Lung microvascular endothelial cell (primary cell): ENCODE data around the gene CNDP2. TPM values are rescaled to one million over a fixed set of nuclear protein-coding genes. Genes with fewer than 3 reads are reported as not detected.

Experiments used
- DNase-seq, 2 donors: peaks; one replicate each; pipeline versions ENCODE4 v3.0.0 to v3.0.0-alpha.2; 2010; ENCODE audit warnings: low read depth in 2 of 2
- total RNA-seq: library from RNA; depleted of rRNA; stranded (reverse); fragments of >200 nt; gene quantifications from 2 replicates; pipeline ENCODE4 v1.2.1, GENCODE V29; 2014

Gene CNDP2
- total RNA-seq = 50.8 and 68.5 TPM in 2 replicates

GRCh38 chr18:74495581-74496507 is at the start of gene CNDP2:
Gene CNDP2, plus strand, starts transcription at chr18:74496363. Its CDS starts 3,611 bp downstream, at chr18:74499974.
- peak; percentile 99 to 100 for DNase-seq

- no peak for DNase-seq
These were observed 49.3 kb upstream of the CNDP2 start for GRCh38 chr18:74446631-74447403.

DNA sequence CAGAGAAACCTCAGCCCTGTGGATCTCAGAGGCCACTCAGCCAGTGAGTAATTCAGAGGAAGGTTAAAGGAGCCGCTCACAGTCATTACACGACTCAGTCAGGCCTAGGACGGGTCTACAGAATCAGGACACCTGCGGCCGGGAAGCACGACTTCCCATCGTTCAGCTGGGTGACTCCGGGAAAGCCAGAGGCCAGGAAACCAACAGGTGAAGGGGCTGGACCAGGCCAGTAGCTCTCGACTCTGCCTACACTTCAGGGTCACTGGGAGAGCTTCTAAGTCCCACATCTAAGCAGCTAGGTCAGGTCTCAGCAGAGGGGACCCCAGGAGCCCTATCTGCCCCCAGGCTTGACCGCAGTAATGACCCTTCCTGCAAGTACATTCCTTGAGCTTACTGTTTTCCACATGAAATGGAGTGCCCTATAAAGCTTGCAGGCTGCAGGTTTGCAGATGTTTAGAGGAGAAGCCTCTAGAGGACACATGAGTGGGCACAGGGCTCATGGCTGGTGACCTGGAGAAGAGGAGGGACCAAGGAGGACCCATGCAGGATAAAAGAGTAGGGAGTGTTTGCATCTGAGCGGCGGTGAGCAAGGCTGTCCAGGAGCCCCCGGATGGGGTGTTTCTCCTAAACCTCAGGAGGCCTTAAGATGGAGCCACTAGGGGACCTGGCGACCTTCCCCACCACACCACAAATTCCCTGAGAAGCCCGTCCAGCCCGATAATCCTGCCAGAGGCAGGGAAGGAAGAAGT is 48.6 kb upstream of the CNDP2 start:
- no peak for DNase-seq

DNA sequence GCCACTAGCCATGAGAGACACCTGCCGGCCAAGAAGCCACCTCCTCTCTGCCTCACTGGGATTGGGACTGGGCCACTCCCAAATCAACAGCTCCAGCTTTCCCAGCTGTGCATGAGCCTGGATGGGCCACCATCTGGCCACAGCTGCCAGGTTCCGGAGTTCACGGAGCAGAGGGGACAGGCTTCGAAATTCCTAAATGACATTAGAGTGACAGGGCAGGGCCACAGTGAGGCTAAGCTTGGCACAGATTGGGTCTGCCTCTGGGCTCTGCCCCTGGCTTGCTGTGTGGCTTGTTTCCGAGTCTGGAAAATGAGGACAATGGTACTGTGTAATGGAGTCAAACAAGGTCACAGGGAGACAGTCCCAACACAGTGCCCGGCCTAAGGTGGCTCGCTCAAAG is 45.5 kb upstream of the CNDP2 start:
- DNase-seq = peak in 1 of 2 donors; percentile 24

- DNase-seq = no peak
These were observed 45.0 kb upstream of the CNDP2 start for GRCh38 chr18:74451148-74451547.

DNA sequence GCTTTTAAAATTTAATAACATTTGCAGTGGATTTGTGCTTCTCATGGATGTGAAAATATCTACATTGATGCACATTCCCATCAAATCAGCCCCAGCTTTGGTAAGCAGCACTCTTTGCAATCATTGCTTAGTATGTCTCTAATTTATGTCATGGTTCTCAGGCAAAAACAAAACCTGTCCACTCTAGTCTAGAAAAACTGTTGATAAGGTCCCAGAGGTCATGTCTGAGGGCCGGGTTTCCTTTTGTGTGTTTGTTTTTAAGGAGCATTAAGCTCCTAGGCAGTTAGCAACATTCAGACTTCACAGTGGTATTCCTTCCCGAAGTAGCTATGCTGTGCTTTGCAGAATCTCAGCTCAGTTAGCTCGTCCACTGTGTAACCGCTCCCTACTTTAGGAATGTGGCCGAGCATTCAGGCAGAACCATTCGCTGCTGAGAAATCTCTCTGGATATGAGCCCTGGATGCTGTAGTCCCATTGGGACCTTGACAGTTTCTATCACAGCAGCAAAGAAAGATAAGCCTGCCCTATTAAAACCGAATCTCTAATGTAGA is 43.1 kb upstream of the CNDP2 start:
- DNase-seq = no peak

- DNase-seq = no peak
These were observed 42.4 kb upstream of the CNDP2 start for GRCh38 chr18:74453642-74454198.

DNA sequence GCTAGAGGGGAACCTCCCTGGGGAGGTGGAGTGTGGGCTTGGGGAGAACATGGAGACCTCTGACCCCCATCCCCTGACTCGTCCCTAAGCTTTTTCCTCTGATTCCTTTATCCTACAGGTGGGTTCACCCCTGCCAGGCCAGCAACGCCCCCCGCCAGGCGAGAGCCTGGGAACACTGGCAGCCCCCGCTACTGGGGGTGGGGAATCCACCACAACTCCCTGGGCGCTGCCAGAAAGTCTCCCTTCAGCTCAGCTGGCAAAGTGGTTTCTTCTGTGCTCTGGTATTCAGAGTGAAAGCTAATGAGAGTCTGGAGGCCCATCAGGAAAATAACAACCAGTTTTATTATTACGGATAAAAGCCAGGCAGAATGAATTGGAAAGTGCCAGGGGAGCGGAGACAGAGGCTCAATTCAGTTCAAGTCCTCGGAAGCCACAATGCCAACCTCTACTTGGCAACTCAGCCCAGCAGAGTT is 41.8 kb upstream of the CNDP2 start:
- DNase-seq = no peak

DNA sequence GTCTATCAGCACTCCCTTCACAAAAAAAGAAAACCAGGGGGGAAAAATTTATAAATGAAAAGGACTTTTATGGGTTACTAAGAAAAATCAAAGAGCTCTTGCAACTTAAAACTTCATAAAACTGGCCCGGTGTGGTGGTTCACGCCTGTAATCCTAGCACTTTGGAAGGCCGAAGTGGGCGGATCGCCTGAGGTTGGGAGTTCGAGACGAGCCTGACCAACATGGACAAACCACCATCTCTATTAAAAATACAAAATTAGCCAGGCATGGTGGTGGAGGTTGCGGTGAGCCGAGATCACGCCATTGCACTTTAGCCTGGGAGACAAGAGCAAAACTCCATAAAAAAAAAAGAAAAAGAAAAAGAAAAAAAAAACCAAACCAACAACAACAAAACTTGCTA is 40.8 kb upstream of the CNDP2 start:
- no peak for DNase-seq

GRCh38 chr18:74456017-74456348 is 40.2 kb upstream of the CNDP2 start:
- no peak for DNase-seq

- DNase-seq = no peak
These were observed 39.7 kb upstream of the CNDP2 start for GRCh38 chr18:74456349-74457042.

DNA sequence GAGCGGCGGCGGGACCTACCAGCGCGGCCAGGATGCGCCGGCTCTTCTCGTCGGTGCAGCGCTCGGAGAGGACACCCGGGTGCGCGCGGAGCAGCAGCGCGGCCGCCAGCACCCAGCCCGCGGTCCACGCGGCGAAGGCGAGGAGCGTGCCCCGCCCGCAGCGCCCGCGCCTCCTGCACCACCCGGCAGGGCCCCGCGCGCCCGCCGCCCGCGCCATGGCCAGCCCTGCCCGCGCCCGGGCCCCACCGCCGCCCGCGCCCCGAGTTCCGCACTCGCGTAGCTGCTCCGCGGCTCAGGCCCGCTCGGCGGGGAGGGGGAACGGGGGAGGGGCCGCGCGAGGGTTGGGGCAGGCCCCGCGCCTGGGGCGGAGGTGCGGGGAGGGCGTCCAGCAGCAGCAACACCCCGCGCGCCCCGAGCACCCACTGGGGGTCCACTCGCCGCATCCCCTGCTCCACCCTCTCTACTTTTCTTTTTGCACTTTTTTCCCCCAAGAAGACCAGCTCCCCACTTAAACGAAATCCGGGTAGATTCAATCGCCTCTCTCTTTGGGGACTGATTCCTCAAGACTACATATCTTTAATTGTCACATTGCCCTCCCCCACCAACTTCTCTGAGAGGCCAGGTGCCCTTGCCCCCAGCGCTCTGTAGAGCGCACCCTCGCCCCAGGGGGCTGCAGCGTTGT is 39.0 kb upstream of the CNDP2 start, which contains the start of gene DIPK1C:
Gene DIPK1C, minus strand, starts transcription at position 266 of the 682 bp plus-strand sequence. Its CDS starts 49 bp downstream, at position 217.
- DNase-seq = no peak

DNA sequence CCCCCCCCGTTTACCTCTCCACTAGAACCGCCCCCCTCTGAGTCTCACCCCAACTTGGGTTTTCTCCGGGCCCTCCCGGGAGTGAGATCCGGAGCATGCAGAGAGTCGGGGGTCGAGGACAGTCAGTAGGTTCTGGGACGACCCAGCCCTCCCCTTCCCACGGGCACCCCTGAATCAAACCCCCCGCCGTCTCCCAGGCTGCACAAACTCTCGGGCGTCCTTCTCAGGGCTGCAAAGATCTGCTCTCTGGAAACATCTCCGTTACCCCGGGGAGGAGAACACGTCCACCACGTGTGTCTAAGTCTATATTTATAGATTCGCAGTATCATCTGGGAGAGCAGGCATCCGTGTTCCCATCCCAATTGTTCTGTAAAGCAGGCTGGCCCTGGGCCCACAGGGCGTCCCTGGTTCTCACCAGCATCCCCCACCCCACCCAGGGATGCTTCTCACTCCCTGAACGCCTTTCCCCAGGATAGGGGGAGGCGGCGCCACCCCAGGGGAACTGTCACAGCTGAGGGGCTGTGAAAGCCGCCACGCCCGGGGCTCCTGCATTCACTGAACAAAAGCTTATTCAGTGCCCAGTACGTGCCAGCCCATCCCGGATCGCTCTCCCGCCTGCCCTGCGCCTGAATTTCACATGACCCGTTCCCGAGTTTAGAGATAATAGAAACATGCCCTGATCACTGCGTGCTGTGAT is 38.3 kb upstream of the CNDP2 start:
- DNase-seq = no peak

GRCh38 chr18:74459889-74460288 is 36.3 kb upstream of the CNDP2 start:
- no peak for DNase-seq

DNA sequence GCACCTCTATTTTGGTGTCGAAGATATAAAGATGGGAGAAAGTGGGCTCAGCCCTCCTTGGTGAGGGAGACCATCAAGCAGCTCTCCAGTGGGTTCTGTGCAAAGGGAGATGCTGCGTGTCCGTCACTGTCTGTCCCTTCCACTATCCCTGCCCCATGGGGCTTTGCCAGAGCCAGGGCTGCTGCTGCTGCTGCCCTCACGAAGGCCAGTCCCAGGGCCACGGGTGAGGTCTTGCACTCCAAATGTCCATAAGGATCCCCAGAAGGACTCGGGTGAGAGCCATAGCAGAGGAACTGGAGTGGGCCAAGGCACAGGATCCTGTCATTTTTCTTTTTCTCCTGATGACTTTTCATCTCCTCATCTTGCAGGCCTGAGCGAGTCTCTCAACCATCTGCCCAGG is 35.3 kb upstream of the CNDP2 start:
- DNase-seq = no peak

GRCh38 chr18:74463254-74463653 is 32.9 kb upstream of the CNDP2 start:
- DNase-seq = no peak

- no peak for DNase-seq
These were observed 32.2 kb upstream of the CNDP2 start for GRCh38 chr18:74463983-74464382.

- DNase-seq = no peak
These were observed 30.4 kb upstream of the CNDP2 start for GRCh38 chr18:74465775-74466174.

- DNase-seq = peak; percentile 33 to 61
These were observed 27.6 kb upstream of the CNDP2 start for GRCh38 chr18:74468547-74469061.
